Measurements from ENCODE around the gene CUL7. TPM values are rescaled to one million over a fixed set of nuclear protein-coding genes. Genes with fewer than 3 reads are reported as not detected.

Gene CUL7
- total and polyA plus RNA-seq, 12 donors: 4.2 to 11.2 (median 8.5) TPM

DNA sequence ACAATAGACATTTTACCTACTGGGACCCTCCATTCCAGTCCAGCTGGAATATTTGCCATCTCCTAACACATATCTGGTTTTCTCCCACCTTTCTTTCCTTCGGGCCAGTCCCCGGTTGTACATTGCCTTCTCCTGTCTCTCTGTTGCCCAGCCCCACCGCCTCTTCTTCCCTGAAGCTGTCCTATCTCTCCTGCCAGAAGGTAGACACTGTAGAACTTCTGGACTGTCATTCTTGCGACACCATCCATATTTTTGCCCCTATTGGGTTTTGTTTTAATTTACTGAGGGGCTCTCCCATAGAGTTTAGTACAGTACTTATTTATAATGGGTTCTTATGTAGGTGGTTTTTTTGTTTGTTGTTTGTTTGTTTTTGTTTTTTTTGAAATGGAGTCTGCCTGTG lies 27.4 kb upstream of the CUL7 start:
- TF ChIP-seq, protein P1, sequence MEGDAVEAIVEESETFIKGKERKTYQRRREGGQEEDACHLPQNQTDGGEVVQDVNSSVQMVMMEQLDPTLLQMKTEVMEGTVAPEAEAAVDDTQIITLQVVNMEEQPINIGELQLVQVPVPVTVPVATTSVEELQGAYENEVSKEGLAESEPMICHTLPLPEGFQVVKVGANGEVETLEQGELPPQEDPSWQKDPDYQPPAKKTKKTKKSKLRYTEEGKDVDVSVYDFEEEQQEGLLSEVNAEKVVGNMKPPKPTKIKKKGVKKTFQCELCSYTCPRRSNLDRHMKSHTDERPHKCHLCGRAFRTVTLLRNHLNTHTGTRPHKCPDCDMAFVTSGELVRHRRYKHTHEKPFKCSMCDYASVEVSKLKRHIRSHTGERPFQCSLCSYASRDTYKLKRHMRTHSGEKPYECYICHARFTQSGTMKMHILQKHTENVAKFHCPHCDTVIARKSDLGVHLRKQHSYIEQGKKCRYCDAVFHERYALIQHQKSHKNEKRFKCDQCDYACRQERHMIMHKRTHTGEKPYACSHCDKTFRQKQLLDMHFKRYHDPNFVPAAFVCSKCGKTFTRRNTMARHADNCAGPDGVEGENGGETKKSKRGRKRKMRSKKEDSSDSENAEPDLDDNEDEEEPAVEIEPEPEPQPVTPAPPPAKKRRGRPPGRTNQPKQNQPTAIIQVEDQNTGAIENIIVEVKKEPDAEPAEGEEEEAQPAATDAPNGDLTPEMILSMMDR (IDR thresholded peaks at IDR 0.05): no peak
- DNase-seq: no peak
- WGBS, 2 donors: 92 to 97% methylated on average over 4 of the region's 4 CpGs
- peaks cover 0 to 12% (median 10%) of the 10 kb centered on the region in 9 donors for H3K4me1 ChIP-seq
- peaks cover 0 to 18% (median 15%) of the 10 kb centered on the region in 7 donors for H3K27me3 ChIP-seq
- no peak overlapping the region for H3K4me3 ChIP-seq
- ATAC-seq: no peak
- H3K9me3 ChIP-seq: no peaks in the 10 kb centered on the region
- intact Hi-C loops (cut with DNase I): no loop called here
- H3K36me3 ChIP-seq: no peaks in the 10 kb centered on the region
- no peak overlapping the region for H3K27ac ChIP-seq

DNA sequence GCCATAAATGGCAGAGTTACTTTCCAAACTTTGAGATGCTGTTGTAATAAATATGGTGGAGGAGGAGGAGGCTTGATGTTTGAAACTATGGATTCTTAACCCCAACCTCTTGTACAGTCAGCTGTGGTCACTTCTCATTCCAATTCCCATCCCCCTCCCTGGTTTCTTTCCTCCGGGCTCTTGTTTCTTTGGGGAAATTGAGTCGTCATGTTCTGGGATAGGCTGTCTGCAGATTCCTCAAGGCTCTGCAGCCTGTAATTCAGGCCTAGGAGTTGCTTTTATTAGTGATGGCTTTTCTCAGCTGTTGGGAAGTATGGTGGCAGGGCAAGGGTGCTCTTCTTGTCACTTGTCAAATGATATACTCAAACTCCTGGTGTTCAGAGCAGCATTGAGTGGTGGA lies 25.0 kb upstream of the CUL7 start:
- WGBS, 2 donors: 85 to 95% methylated on average over 2 of the region's 2 CpGs
- ATAC-seq: no peak
- no peak overlapping the region for H3K4me3 ChIP-seq
- H3K36me3 ChIP-seq: peaks cover 0 to 14% (median under 1%) of the 10 kb centered on the region in 9 donors
- H3K4me1 ChIP-seq: peaks cover 3 to 18% (median 10%) of the 10 kb centered on the region in 9 donors
- H3K9me3 ChIP-seq: no peaks in the 10 kb centered on the region
- TF ChIP-seq, protein P1 (IDR thresholded peaks at IDR 0.05): no peak
- intact Hi-C loops (cut with DNase I): loop anchor here in 2 of 10 donors (5.0 to 10.0 kb wide), 2 partner anchors 56 to 496 kb away; no protein-coding TSS in a partner anchor
- peaks cover 0 to 18% (median 15%) of the 10 kb centered on the region in 7 donors for H3K27me3 ChIP-seq
- no peak for DNase-seq
- no peak overlapping the region for H3K27ac ChIP-seq

DNA sequence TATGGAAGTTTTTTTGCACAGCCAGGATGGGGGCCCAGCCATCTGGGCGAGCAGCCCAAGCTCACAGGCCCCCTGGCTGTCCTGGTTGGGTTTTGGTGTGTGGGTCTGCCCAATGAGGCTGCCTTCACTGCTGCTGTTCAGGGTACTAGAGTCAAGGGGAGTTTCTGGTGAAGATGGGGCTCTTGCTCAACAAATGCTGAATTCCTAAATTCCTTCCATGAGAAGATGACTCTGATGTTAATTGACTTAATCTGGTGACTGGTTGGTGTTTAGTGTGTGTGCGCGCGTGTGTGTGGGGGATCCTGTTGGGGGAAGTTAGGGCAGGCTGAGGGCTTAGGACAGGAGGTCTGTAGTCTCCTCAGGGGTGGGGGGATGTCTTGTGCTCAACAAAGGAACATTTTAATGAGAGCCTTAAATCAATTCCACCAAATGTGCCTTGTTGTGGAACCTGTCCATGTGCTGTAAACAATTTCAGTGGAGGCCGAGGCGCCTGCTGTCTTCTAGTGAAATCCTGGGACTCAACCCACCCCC lies 24.4 kb upstream of the CUL7 start:
- TF ChIP-seq, protein P1 (IDR thresholded peaks at IDR 0.05): no peak
- no peaks in the 10 kb centered on the region for H3K9me3 ChIP-seq
- ATAC-seq (no peak), DNase-seq (no peak)
- peaks cover 0 to 18% (median 15%) of the 10 kb centered on the region in 7 donors for H3K27me3 ChIP-seq
- H3K4me3 ChIP-seq: no peak overlapping the region
- peaks cover 3 to 18% (median 10%) of the 10 kb centered on the region in 9 donors for H3K4me1 ChIP-seq
- intact Hi-C loops (cut with DNase I): loop anchor here in 2 of 10 donors (5.0 to 10.0 kb wide), 2 partner anchors 57 to 496 kb away; no protein-coding TSS in a partner anchor
- 94% methylated on average over 6 of the region's 6 CpGs for WGBS, 2 donors
- no peak overlapping the region for H3K27ac ChIP-seq
- peaks cover 0 to 20% (median 7%) of the 10 kb centered on the region in 9 donors for H3K36me3 ChIP-seq

DNA sequence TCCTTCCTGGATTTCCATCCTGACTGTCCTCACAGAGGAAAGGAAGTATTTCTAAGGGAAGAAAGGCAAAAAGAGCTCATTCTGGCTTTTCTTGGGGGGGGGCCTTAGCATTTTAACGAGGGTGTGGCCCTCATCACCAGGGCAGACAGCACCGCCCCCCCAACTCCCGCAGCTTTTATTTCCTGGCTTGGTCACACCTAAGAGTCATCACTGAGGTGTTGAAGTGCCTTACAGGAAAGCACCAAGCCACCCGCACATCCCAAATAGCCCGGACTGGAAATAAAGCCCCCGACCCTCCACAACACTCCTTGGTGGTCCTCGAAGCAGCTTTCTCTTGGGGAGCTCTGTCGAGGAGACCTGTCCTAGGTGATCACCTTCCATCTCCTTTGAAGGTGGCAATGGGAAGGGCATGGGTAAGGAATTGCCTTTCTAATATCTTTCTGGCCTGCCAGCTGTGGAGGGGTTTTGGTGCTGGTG lies 23.7 kb upstream of the CUL7 start:
- H3K9me3 ChIP-seq: no peaks in the 10 kb centered on the region
- intact Hi-C loops (cut with DNase I): loop anchor here in 2 of 10 donors (5.0 to 10.0 kb wide), 2 partner anchors 57 to 495 kb away; no protein-coding TSS in a partner anchor
- peak overlapping the region in 8 of 10 donors; percentile 28 to 82 (median 60) for H3K4me3 ChIP-seq
- peaks cover 0 to 18% (median 15%) of the 10 kb centered on the region in 7 donors for H3K27me3 ChIP-seq
- TF ChIP-seq, protein P1 (IDR thresholded peaks at IDR 0.05): no peak
- DNase-seq (no peak), ATAC-seq (no peak)
- 40 to 45% methylated on average over 8 of the region's 8 CpGs for WGBS, 2 donors
- no peak overlapping the region for H3K27ac ChIP-seq
- H3K4me1 ChIP-seq: peaks cover 3 to 18% (median 10%) of the 10 kb centered on the region in 9 donors
- H3K36me3 ChIP-seq: peaks cover 0 to 27% (median 13%) of the 10 kb centered on the region in 9 donors
